Suprapubic skin (tissue), 4 donors: ENCODE results near the gene ZNF570.

Experiments used
- EP300 ChIP-seq: sonication (generic); formaldehyde crosslinking; IDR thresholded peaks from one replicate; pipeline ENCODE4 v1.6.1; 2017; ENCODE audit warnings: antibody characterized with exemption
- POLR2A ChIP-seq, 2 donors: fragments of 450-650 bp; IDR thresholded peaks; one replicate each; pipeline ENCODE4 v1.6.1; 2017; ENCODE audit warnings: antibody characterized with exemption in 2 of 2, mild to moderate bottlenecking in 2 of 2, moderate library complexity in 2 of 2
- POLR2AphosphoS5 ChIP-seq, 3 donors: sonication (generic); formaldehyde crosslinking; IDR thresholded peaks; one replicate each; pipeline ENCODE4 v1.6.1; 2017; ENCODE audit warnings: antibody characterized with exemption in 3 of 3
- TF ChIP-seq, protein P1 (sequence below), 2 donors: fragments of 200-600 bp in 1 of 2; fragments of 450-650 bp in 1 of 2; sonication (generic) in 1 of 2; IDR thresholded peaks; one replicate each; pipeline ENCODE4 v1.5.1; 2016 to 2019; ENCODE audit warnings: antibody characterized with exemption in 2 of 2, mild to moderate bottlenecking in 1 of 2, moderate library complexity in 1 of 2

DNA sequence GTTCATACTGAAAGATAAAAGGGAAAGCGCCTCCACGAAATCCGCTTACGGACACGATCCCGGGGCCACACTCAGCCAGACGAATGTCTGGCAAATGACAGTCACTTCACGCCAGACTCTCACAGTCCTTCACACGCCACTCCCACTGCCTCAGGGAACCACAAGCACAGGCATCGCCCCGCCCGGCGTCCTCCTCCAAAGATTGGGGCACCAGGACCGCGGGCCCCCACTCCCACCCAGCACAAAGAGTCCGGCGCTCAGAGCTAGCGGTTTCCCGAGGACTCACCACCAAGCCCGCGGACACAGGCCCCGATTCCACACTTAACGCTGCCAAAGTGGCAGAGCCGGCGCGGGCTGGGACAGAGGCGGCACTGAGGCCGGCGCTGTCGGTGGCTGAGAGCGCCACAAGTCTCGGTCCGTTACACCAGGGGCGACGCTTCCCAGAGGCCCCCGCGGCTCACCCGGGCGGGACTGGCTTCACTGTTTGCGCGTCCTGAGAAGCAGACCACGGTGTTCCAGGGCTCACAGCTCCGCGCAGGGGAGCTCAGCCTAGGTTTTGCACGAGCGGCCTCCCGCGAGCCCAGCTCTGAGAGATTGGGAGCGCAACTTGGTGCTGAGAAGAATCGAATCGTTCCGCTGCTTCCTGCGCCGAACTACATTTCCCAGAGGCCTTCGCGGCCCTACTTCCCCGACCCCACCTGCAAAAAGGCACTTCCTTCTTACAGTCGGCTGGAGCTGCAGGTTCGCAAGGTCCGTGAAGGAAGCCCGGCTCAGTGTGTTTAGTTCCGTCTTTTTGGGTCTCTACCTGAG, 2.2 kb upstream of the ZNF570 start, which contains the start of gene ZNF569:
- TF ChIP-seq, protein P1, sequence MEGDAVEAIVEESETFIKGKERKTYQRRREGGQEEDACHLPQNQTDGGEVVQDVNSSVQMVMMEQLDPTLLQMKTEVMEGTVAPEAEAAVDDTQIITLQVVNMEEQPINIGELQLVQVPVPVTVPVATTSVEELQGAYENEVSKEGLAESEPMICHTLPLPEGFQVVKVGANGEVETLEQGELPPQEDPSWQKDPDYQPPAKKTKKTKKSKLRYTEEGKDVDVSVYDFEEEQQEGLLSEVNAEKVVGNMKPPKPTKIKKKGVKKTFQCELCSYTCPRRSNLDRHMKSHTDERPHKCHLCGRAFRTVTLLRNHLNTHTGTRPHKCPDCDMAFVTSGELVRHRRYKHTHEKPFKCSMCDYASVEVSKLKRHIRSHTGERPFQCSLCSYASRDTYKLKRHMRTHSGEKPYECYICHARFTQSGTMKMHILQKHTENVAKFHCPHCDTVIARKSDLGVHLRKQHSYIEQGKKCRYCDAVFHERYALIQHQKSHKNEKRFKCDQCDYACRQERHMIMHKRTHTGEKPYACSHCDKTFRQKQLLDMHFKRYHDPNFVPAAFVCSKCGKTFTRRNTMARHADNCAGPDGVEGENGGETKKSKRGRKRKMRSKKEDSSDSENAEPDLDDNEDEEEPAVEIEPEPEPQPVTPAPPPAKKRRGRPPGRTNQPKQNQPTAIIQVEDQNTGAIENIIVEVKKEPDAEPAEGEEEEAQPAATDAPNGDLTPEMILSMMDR (IDR thresholded peaks at IDR 0.05): no peak
- TF ChIP-seq POLR2A (IDR thresholded peaks at IDR 0.05) (no peak), POLR2AphosphoS5 (IDR thresholded peaks at IDR 0.05) (peak in 1 of 3 donors; percentile 61), EP300 (no peak)
